Stimulated activated CD8-positive, alpha-beta memory T cell treated with anti-CD3 and anti-CD28 coated beads, Interleukin-15, amount 100 ng/mL, for 24 hours (primary cell): ENCODE data around the gene AFF3.

Source experiments
- DNase-seq: peaks from one replicate; pipeline ENCODE4 v3.0.0-alpha.2; 2020; ENCODE audit warnings: low read depth

AFF3 gene

DNA sequence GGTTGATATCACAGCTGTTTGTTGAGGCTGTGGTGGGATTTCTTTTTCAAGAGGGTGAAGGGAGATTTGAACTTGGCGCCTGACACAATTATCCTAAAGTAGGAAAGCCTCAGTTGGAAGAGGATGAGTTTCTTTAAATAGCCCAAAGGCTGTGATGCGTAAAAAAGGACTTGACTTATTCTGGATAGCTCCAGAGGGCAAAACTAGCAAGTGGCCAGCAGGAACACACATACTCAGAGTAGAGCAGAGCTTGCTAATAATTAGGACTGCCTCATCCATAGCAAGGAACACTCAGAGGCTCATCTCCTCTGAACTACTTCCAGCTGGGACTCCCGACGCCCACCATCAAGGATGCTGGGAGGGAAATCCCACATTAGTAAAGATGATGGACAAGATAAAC lies 74.0 kb downstream of the AFF3 start:
- no peak for DNase-seq

DNA sequence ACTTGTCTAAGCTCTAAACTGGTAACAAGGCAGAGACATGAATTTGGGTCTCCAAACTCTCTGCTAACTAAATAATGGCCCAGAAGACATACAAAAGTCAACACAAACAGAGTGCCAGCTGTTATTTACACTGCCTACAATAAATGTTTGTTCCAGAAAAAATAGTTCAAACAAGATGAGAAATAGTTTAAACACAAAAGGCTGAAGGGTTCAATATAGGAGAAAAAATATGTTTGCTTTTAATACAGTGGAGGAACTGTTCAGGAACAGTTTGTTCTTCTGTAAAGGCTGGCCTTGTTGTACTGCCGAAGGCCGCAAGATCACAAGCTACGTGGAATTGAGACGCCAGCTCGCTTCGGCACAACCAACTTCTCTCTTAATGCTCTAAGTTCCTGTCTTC lies 74.6 kb downstream of the AFF3 start:
- no peak for DNase-seq

- no peak for DNase-seq
Observed at GRCh38 chr2:100066856-100067255, 75.5 kb downstream of the AFF3 start.

- DNase-seq: no peak
Observed at GRCh38 chr2:100066246-100066645, 76.1 kb downstream of the AFF3 start.

DNA sequence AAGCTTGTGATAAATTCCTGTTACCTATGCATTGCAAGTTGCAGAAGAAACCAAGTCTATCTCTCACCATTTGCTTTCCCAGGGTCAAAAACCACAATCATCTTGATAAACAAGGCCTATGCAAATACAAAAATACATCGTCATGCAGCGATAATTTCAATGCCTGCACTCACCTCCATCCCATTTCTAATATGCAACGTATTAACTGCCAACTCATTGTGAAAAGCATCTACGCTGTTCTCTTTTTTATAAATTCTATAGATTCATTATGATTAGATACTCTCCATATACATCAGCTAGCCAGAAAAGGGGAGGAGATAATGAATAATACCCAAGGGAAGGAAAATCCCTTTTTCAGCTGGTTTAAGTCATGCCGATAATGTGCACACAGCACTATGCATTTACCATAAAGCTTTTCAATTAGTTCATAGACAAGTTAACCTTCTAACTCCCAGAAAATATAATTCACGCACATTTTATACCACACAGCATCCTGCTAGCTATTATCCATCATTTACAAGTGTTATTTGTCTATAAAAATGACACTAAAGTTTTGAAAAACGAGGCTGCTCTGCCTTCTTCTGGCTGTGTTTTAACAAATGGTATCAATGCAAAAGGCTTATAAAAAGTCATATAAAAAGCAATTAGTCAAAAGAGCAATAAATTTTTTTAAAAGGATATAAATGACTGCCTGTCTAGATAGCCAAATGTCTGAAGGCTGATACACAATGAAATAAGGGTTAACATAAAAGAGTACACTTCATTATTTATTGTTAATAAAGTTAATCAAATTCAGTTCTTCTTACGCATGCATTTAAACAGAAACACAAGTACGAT lies 77.6 kb downstream of the AFF3 start:
- DNase-seq: no peak

DNA sequence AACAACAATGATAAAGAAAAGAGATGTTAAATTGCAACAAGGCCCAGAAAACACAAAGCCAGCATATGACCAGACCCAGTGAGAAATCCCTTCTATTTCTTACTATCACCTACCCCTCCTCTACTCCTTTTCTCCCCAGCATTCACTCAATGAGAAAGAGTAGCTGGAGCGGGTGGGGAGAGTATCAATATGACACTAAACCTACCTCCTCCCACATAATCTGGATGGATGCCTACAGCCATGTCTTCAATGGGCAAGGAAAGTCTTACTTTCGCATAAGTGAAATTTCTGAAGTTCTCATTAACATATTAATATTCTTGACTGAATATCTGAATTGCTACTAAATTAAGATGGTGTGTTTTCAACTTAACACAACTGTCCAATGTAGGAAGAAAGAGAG lies 78.2 kb downstream of the AFF3 start:
- no peak for DNase-seq

DNA sequence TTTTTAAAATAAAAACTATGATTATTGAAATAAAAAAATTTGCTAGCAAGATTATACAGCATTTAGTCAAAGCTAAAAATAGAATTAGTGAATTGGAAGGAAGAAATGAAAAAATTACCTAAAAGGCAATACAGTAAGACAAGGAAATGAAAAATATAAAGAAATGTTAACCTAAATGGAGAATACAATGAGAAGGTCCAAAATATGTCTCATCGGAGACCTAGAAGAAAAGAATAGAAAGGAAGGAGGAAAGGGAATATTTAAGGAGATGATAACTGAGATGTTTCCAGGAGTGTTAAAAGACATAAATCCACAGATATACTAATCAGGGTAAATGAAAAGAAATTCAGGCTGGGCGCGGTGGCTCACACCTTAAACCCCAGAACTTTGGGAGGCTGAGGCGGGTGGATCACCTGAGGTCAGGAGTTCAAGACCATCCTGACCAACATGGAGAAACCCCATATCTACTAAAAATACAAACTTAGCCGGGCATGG lies 78.9 kb downstream of the AFF3 start:
- DNase-seq: no peak

DNA sequence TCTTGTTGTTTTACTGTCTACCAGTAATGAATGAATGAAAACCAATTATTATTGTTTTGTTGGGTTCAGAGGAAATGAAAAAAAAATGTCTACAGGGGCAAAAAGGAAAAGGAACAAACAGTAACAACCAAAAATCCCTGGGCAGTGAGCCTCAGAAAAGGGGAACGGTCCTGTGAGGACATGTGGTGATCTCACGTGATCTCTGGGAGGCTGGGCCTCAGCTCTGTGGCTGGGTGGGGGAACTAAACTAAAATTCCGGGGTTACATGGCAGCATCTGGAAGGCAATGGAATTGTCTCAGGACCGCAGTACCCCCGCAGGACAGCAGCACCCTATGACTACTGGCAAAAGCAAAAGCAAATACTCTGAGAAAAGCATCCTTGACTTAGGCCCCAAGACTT lies 80.1 kb downstream of the AFF3 start:
- no peak for DNase-seq

GRCh38 chr2:100060875-100061274 lies 81.5 kb downstream of the AFF3 start:
- no peak for DNase-seq

GRCh38 chr2:100059638-100060037 lies 82.8 kb downstream of the AFF3 start:
- DNase-seq: no peak

DNA sequence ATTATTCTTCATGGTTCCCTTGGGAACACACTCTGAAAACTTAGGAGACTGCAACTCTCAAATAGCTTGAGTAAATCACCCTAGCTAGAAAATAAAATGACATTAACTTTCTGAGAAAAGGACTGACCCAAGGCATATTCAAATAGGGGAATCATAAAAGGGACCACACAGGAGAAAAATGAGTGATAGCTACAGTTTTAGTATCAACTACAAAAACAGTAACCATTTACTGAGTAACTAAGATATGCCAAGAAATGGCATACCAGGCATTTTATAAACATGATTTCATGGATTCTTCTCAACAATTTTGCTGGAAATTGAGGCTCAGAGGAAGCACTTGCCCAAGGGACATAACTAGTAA lies 84.5 kb downstream of the AFF3 start:
- no peak for DNase-seq

DNA sequence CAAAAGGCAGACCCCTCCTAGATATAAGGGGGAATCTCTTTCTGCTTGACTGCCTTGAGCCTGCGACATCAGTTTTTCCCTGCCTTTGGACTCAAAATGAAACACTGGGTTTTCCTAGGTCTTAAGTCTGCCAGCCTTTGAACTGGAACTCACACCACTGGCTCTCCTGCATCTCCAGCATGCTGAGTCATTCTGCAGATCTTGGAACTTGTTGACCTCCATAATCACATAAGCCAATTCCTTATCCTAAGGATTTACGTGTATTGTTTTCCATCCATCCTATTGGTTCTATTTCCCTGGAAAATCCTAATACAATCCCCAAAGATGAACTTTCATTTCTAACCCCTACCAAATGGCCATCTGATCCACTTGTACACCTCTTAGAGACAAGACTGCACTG lies 88.0 kb downstream of the AFF3 start:
- DNase-seq: no peak

DNA sequence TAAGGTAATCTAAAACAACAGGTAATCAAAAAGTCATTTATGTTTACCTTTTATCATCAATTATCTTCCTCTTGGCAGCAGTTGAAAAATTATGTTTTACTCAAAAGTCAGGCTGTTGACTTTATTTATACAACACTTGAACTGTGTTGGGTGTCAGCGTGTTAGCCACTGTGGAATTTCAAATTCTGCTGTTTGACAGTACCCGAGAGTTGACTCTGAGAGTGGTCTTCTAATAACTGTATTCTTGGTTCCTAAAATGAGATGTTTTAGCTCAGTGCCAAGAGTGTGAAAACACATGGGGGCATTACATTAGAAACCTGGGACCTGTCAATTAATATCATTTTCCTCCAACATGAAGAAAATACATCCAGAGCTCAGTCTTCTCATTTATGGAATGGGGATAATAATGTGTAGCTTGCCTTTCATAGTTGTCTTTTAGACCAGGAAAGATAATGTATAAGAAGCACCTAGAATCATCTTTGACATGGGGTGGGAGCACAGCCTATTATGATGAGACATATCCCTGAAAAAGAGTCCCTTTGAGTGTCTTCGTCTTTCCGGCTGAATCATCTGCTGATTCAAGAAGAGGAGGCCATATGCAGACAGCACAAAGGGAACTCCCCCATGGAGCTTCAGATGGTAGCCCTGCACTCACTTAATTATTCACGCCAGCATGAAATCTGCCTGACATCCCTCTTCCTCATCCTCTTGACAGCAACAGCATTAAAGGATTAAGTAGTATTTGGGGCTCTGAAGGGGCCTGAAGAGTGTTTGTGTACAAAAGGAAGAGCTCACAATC lies 89.1 kb downstream of the AFF3 start:
- no peak for DNase-seq

DNA sequence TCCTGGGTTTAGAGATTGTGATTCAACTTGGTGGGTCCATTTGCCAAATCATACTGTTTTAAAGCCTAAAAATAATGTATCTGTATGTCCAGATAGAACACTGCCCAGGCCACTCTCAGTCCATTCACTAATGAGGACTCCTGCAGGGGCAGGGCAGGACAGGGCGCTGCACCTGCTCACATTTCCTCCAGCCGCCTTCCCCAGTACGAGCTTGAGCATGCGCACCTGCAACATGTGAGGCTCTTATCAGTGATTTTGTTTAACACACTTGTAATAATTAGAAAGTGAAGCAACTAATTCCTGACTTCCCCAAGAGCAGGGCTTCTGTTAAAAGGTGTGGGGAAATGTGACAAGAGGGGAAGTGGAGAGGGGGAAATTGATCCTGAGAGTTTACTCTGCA lies 89.7 kb downstream of the AFF3 start:
- DNase-seq: no peak

- DNase-seq: no peak
Observed at GRCh38 chr2:100051253-100051652, 91.1 kb downstream of the AFF3 start.

GRCh38 chr2:100050685-100051084 lies 91.7 kb downstream of the AFF3 start:
- no peak for DNase-seq

- DNase-seq: no peak
Observed at GRCh38 chr2:100046961-100047947, 95.1 kb downstream of the AFF3 start.

GRCh38 chr2:100045000-100045399 lies 97.4 kb downstream of the AFF3 start:
- DNase-seq: no peak

GRCh38 chr2:100043891-100044255 lies 98.5 kb downstream of the AFF3 start:
- no peak for DNase-seq

GRCh38 chr2:100043081-100043890 lies 99.1 kb downstream of the AFF3 start:
- DNase-seq: no peak

DNA sequence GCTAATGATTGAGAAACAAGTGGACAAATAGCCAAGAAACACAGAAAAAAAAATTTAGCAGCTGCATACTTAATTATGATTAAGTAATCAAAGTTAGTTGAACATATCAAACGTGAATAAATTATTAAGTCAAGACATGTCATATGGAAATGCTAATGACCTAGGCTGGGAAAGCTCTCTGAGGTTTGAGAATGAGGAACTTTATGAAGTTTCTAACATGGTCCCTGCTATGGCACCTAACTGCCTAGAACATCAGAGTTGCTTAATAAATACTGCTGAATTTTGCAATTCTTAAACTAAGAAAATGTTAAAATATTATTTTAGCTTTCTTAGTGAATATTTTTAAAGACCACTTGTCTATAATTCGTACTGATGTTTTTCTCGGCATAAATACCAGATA lies 99.8 kb downstream of the AFF3 start:
- DNase-seq: no peak
